ENCODE data around the gene UCK2. TPM values are rescaled to one million over a fixed set of nuclear protein-coding genes. Genes with fewer than 3 reads are reported as not detected.

The UCK2 gene
- total RNA-seq, 2 donors from 2014 or later: 34.3 to 47.5 TPM

DNA sequence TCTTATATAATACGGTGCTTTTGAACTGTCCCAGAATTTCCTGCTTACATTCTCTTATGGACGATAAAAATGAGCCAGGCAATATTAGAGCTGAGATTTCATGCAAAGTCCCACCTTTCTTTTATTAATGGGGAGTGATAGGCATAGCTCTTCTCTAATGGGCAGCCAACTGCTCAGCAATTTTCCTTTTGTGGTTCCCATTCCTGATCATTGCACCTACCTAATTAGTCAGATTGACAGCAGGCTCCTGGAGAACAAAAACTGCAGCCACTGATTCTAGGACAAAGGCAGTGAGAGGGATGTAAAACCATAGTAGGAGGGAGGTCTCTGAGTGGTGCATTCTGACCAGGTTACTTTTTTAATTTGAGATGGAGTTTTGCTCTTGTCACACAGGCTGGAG is 110.4 kb downstream of the UCK2 start:
- TF ChIP-seq, protein P1, sequence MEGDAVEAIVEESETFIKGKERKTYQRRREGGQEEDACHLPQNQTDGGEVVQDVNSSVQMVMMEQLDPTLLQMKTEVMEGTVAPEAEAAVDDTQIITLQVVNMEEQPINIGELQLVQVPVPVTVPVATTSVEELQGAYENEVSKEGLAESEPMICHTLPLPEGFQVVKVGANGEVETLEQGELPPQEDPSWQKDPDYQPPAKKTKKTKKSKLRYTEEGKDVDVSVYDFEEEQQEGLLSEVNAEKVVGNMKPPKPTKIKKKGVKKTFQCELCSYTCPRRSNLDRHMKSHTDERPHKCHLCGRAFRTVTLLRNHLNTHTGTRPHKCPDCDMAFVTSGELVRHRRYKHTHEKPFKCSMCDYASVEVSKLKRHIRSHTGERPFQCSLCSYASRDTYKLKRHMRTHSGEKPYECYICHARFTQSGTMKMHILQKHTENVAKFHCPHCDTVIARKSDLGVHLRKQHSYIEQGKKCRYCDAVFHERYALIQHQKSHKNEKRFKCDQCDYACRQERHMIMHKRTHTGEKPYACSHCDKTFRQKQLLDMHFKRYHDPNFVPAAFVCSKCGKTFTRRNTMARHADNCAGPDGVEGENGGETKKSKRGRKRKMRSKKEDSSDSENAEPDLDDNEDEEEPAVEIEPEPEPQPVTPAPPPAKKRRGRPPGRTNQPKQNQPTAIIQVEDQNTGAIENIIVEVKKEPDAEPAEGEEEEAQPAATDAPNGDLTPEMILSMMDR (IDR thresholded peaks at IDR 0.05): no peak
- DNase-seq (ENCODE audit: low spot score) (no peak), ATAC-seq (ENCODE audit: insufficient number of reproducible peaks, low FRiP score, low read depth) (no peak)
- Histone ChIP-seq H3K9me3 (no peaks in the 10 kb centered on the region), H3K36me3 (no peaks in the 10 kb centered on the region), H3K4me3 (no peak overlapping the region), H3K27ac (no peak overlapping the region), H3K27me3 (replicated peaks; ENCODE audit: insufficient read depth) (no peaks in the 10 kb centered on the region), H3K4me1 (ENCODE audit: control insufficient read depth in 1 of 2, low read depth in 2 of 2) (no peaks in the 10 kb centered on the region)

DNA sequence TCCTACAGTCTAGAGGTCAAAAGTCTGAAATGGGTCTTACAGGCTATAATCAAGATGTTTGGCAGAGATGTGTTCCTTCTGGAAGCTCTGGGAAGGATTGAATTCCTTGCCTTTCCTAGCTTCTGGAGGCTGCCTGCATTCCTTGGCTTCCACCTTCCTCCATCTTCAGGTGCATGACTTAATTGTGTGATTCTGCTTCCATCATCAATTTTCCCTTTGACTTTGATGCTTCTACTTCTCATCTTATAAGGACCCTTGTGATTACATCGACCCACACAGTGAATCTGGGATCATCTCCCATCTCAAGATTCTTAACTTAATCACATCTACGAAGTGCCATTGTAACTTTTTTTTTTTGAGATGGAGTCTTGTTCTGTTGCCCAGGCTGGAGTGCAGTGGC is 111.4 kb downstream of the UCK2 start:
- TF ChIP-seq, protein P1 (IDR thresholded peaks at IDR 0.05): no peak
- H3K27ac ChIP-seq: no peak overlapping the region
- no peak overlapping the region for H3K4me3 ChIP-seq
- no peak for DNase-seq (ENCODE audit: low spot score)
- H3K27me3 ChIP-seq (replicated peaks; ENCODE audit: insufficient read depth): no peaks in the 10 kb centered on the region
- H3K4me1 ChIP-seq (ENCODE audit: control insufficient read depth in 1 of 2, low read depth in 2 of 2): no peaks in the 10 kb centered on the region
- H3K36me3 ChIP-seq: no peaks in the 10 kb centered on the region
- H3K9me3 ChIP-seq: no peaks in the 10 kb centered on the region
- ATAC-seq (ENCODE audit: insufficient number of reproducible peaks, low FRiP score, low read depth): no peak

DNA sequence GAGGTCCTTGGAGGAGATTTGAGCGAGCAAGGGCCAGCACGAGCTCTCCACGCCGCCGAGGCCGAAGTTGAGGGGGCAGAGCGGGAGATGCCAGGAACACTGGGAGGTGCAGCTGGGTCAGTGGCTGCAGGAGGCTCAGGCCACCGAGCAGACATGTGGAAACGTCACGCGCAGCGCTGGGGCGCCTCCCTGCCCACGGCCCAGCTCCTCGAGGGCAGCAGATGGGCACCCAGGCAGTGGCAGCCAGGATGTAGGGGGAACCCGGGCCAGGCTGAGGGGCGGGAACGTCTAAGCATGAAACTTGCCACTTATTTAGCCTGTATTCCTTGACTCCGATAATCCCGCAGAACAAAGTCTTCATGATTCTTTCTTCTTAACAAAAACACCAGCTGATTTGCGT is 114.1 kb downstream of the UCK2 start:
- H3K9me3 ChIP-seq: no peaks in the 10 kb centered on the region
- no peak overlapping the region for H3K4me3 ChIP-seq
- ATAC-seq (ENCODE audit: insufficient number of reproducible peaks, low FRiP score, low read depth): no peak
- H3K36me3 ChIP-seq: no peaks in the 10 kb centered on the region
- no peak overlapping the region for H3K27ac ChIP-seq
- no peaks in the 10 kb centered on the region for H3K4me1 ChIP-seq (ENCODE audit: control insufficient read depth in 1 of 2, low read depth in 2 of 2)
- no peaks in the 10 kb centered on the region for H3K27me3 ChIP-seq (replicated peaks; ENCODE audit: insufficient read depth)
- DNase-seq (ENCODE audit: low spot score): no peak
- TF ChIP-seq, protein P1 (IDR thresholded peaks at IDR 0.05): no peak

DNA sequence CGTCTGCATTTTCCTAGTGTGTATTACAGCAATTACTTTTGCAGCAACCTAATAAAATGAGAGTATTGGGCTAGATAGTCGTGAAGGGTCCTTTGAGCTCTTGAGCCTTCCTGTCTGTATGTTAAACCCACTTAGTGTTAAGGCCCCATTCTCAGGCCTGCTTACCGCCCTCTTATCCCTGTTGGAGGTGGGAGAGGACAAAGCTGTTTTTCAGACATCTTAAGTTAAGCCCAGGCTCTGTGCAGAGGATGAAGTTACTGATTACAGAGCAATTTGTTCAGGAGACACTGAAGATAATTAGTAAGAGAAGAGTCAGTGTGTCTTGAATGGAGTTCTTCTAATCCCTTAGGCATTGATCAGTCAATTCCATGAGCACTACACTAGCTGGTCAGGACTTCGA is 114.6 kb downstream of the UCK2 start:
- TF ChIP-seq, protein P1 (IDR thresholded peaks at IDR 0.05): no peak
- Histone ChIP-seq H3K4me3 (no peak overlapping the region), H3K9me3 (no peaks in the 10 kb centered on the region), H3K27ac (no peak overlapping the region), H3K27me3 (replicated peaks; ENCODE audit: insufficient read depth) (no peaks in the 10 kb centered on the region), H3K36me3 (no peaks in the 10 kb centered on the region), H3K4me1 (ENCODE audit: control insufficient read depth in 1 of 2, low read depth in 2 of 2) (no peaks in the 10 kb centered on the region)
- no peak for ATAC-seq (ENCODE audit: insufficient number of reproducible peaks, low FRiP score, low read depth)
- DNase-seq (ENCODE audit: low spot score): no peak

DNA sequence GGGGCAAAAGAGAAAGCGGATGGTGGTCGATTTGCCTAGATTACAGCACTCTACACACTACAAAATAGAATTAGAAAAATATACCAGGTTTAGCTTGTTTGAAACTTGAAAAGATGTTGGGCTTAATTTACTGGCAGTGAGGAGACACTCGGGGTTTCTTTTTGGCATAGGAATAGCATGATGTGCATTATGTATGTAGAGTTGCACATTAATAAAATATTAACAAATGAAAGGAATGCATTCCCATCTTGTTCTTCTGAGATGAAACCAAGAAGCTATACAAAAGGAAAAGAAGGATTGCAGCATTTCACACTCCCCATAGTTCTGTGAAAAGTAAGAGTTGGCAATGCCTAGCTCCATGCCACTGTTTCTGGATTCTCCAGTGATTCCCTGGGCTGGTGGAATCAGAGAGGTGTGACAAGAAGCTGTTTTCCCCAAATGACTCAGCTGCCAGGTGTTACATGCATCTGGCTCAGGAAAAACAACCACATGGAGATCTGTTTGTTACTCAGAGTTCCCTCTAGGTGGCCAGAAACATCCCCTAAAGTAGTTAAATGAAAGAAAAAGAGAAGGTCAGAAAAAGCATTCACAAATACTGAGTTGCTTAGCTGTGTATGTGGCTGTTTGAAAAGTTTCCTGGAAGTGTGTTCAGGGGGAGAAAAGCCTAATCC is 115.6 kb downstream of the UCK2 start:
- TF ChIP-seq, protein P1 (IDR thresholded peaks at IDR 0.05): no peak
- no peak overlapping the region for H3K4me3 ChIP-seq
- no peaks in the 10 kb centered on the region for H3K9me3 ChIP-seq
- no peaks in the 10 kb centered on the region for H3K27me3 ChIP-seq (replicated peaks; ENCODE audit: insufficient read depth)
- ATAC-seq (ENCODE audit: insufficient number of reproducible peaks, low FRiP score, low read depth): no peak
- H3K36me3 ChIP-seq: no peaks in the 10 kb centered on the region
- DNase-seq (ENCODE audit: low spot score): no peak
- H3K27ac ChIP-seq: no peak overlapping the region
- no peaks in the 10 kb centered on the region for H3K4me1 ChIP-seq (ENCODE audit: control insufficient read depth in 1 of 2, low read depth in 2 of 2)
